HG02852 (cell line): ENCODE measurements around the gene ASB5.

Source experiments
- ATAC-seq: cut with Tn5 transposase; IDR thresholded peaks from one replicate; pipeline ENCODE4 v1.9.1; 2021; ENCODE audit warnings: mild to moderate bottlenecking, moderate library complexity; ENCODE audit not compliant: unreplicated experiment

Gene ASB5

DNA sequence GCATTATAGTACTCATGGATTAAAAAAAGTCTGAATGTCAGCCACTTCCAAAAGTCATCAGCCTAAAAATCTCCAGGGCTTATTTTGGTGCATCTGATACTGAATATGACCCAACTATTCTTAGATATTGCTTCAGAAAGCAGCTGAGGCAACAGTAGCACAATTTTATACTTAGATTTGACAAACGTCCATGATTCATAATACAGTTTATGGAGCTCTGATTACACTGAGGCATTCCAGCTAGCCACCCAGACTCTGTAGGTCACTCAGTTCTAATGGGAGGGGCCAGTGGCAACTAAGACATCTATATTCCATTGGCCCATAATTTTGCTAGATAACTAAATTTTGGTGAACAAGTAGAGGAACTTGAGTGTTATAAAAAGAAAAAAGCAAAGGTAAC lies 84.0 kb downstream of the ASB5 start:
- ATAC-seq: no peak
